Transverse colon (tissue), 4 donors: ENCODE data around the gene SLC39A3.

Experiments
- CTCF ChIP-seq, 5 experiments: fragments of 200-600 bp in 3 of 5; fragments of 450-650 bp in 2 of 5; sonication (generic) in 3 of 5; IDR thresholded peaks; 1 replicate in 2 of 5; 2 replicates in 3 of 5; pipeline ENCODE4 v1.5.1; 2016 to 2017; ENCODE audit warnings: antibody characterized with exemption in 5 of 5, inconsistent platforms in 3 of 5, mild to moderate bottlenecking in 2 of 5, moderate library complexity in 1 of 5
- POLR2AphosphoS5 ChIP-seq, 3 donors: sonication (generic); formaldehyde crosslinking; IDR thresholded peaks; one replicate each; pipeline ENCODE4 v1.6.1; 2016; ENCODE audit warnings: antibody characterized with exemption in 3 of 3

- TF ChIP-seq POLR2AphosphoS5 (IDR thresholded peaks at IDR 0.05) (no peak), CTCF (IDR thresholded peaks at IDR 0.05) (no peak)
Measured at GRCh38 chr19:2756477-2756876, 16.7 kb upstream of the SLC39A3 start.
